OCI-LY1 (cell line): ENCODE measurements around the gene SLC25A17.
"Not testable (repeated sequence)": the region's sequence is repeated elsewhere in the genome, so short reads cannot be mapped to it uniquely, and the experiment has no call there.

Source experiments
- H2AFZ ChIP-seq: fragments of 200-600 bp; sonication (generic), shearing (Covaris generic); 2 replicates; pipeline ENCODE4 v1.6.0; 2014; ENCODE audit warnings: antibody characterized with exemption, mild to moderate bottlenecking, low read length
- H3F3A ChIP-seq: fragments of 200-600 bp; sonication (generic), shearing (Covaris generic); 2 replicates; pipeline ENCODE4 v1.6.0; 2014; ENCODE audit warnings: mild to moderate bottlenecking, antibody characterized with exemption, low read length, moderate library complexity; ENCODE audit not compliant: insufficient read depth
- H3K27ac ChIP-seq: fragments of 200-600 bp; sonication (generic); 2 replicates; pipeline ENCODE4 v1.5.1; 2014; ENCODE audit warnings: low read length, mixed run types, mild to moderate bottlenecking, low read depth; ENCODE audit not compliant: poor library complexity, severe bottlenecking
- H3K27me3 ChIP-seq: fragments of 200-600 bp; sonication (generic); 2 replicates; pipeline ENCODE4 v1.6.0; 2014; ENCODE audit warnings: antibody characterized with exemption, mild to moderate bottlenecking, low read length, moderate library complexity; ENCODE audit not compliant: insufficient read depth
- H3K36me3 ChIP-seq: fragments of 200-600 bp; sonication (generic); 2 replicates; pipeline ENCODE4 v1.6.1; 2014; ENCODE audit warnings: mild to moderate bottlenecking, antibody characterized with exemption, low read length, moderate library complexity, mixed read lengths; ENCODE audit not compliant: insufficient read depth
- H3K4me1 ChIP-seq: fragments of 200-600 bp; sonication (generic); 2 replicates; pipeline ENCODE4 v1.5.1; 2014; ENCODE audit warnings: mild to moderate bottlenecking, low read length, moderate library complexity; ENCODE audit not compliant: insufficient read depth, severe bottlenecking
- H3K4me2 ChIP-seq: fragments of 200-600 bp; sonication (generic), shearing (Covaris generic); 2 replicates; pipeline ENCODE4 v1.6.1; 2014; ENCODE audit warnings: low read length
- H3K4me3 ChIP-seq: fragments of 200-600 bp; sonication (generic); 2 replicates; pipeline ENCODE4 v1.5.1; 2014; ENCODE audit warnings: low read length, low read depth, mild to moderate bottlenecking, mixed read lengths; ENCODE audit not compliant: poor library complexity, severe bottlenecking
- H3K79me2 ChIP-seq: fragments of 200-600 bp; shearing (Covaris generic); 2 replicates; pipeline ENCODE4 v1.6.1; 2016; ENCODE audit warnings: mixed run types, low read length, mixed read lengths; ENCODE audit not compliant: insufficient read depth
- H3K9ac ChIP-seq: fragments of 200-600 bp; sonication (generic), shearing (Covaris generic); 2 replicates; pipeline ENCODE4 v1.6.1; 2014; ENCODE audit warnings: mild to moderate bottlenecking, low read length, mixed read lengths
- H3K9me2 ChIP-seq: fragments of 200-600 bp; sonication (generic), shearing (Covaris generic); 2 replicates; pipeline ENCODE4 v1.6.1; 2014; ENCODE audit warnings: low read depth, mild to moderate bottlenecking, low read length, mixed read lengths
- H3K9me3 ChIP-seq: fragments of 200-600 bp; shearing (Covaris generic); 2 replicates; pipeline ENCODE4 v1.6.1; 2014; ENCODE audit warnings: low read length, mixed read lengths
- H4K20me1 ChIP-seq: fragments of 200-600 bp; sonication (generic), shearing (Covaris generic); 2 replicates; pipeline ENCODE4 v1.6.0; 2016; ENCODE audit warnings: mild to moderate bottlenecking, low read length; ENCODE audit not compliant: insufficient read depth
- CTCF ChIP-seq: fragments of 200-600 bp; sonication (generic), shearing (Covaris generic); IDR thresholded peaks from 2 replicates; pipeline ENCODE4 v1.5.1; 2017; ENCODE audit warnings: mild to moderate bottlenecking, antibody characterized with exemption, low read length, moderate library complexity, mixed read lengths
- EZH2 ChIP-seq: fragments of 200-600 bp; sonication (generic), shearing (Covaris generic); IDR thresholded peaks from 2 replicates; pipeline ENCODE4 v1.8.0; 2017; ENCODE audit warnings: borderline replicate concordance, mixed run types, mild to moderate bottlenecking, antibody characterized with exemption, low read length, moderate library complexity, mixed read lengths

Gene SLC25A17

GRCh38 chr22:40759294-40759840 is 59.8 kb downstream of the SLC25A17 start:
- Histone ChIP-seq H3K36me3 (no peaks in the 10 kb centered on the region), H3F3A (no peaks in the 10 kb centered on the region), H2AFZ (no peak overlapping the region), H4K20me1 (no peaks in the 10 kb centered on the region), H3K4me3 (no peak overlapping the region), H3K27ac (no peak overlapping the region), H3K27me3 (no peaks in the 10 kb centered on the region), H3K4me1 (peaks cover 3% of the 10 kb centered on the region), H3K9ac (no peak overlapping the region), H3K79me2 (no peaks in the 10 kb centered on the region), H3K4me2 (no peak overlapping the region), H3K9me3 (no peaks in the 10 kb centered on the region), H3K9me2 (no peaks in the 10 kb centered on the region)
- TF ChIP-seq EZH2 (no peak), CTCF (no peak)

- H3K9me3 ChIP-seq, H3K9ac ChIP-seq, H3K4me2 ChIP-seq, H2AFZ ChIP-seq, H3K4me3 ChIP-seq, H3K9me2 ChIP-seq, H4K20me1 ChIP-seq, H3F3A ChIP-seq, H3K36me3 ChIP-seq, H3K27ac ChIP-seq, H3K79me2 ChIP-seq, H3K4me1 ChIP-seq, H3K27me3 ChIP-seq: not testable (repeated sequence)
Observed at GRCh38 chr22:40758851-40759250, 60.3 kb downstream of the SLC25A17 start.

- H3K4me2 ChIP-seq: no peak overlapping the region
- H3K27ac ChIP-seq: no peak overlapping the region
- TF ChIP-seq EZH2 (no peak), CTCF (no peak)
- H3K4me1 ChIP-seq: no peaks in the 10 kb centered on the region
- H3F3A ChIP-seq: no peaks in the 10 kb centered on the region
- no peaks in the 10 kb centered on the region for H4K20me1 ChIP-seq
- H3K27me3 ChIP-seq: peaks cover 2% of the 10 kb centered on the region; the same call in 1 of the 2 replicates
- H3K9me2 ChIP-seq: no peaks in the 10 kb centered on the region
- no peak overlapping the region for H2AFZ ChIP-seq
- H3K9ac ChIP-seq: no peak overlapping the region
- no peaks in the 10 kb centered on the region for H3K36me3 ChIP-seq
- H3K9me3 ChIP-seq: peaks cover 2% of the 10 kb centered on the region; the same call in 1 of the 2 replicates
- no peak overlapping the region for H3K4me3 ChIP-seq
- H3K79me2 ChIP-seq: no peaks in the 10 kb centered on the region
Observed at GRCh38 chr22:40758390-40758789, 60.8 kb downstream of the SLC25A17 start.

- H3K27me3 ChIP-seq: peaks cover 6% of the 10 kb centered on the region; the same call in 1 of the 2 replicates
- H3K4me2 ChIP-seq: no peak overlapping the region
- no peaks in the 10 kb centered on the region for H4K20me1 ChIP-seq
- peaks cover 2% of the 10 kb centered on the region; the same call in 1 of the 2 replicates for H3K9me3 ChIP-seq
- no peaks in the 10 kb centered on the region for H3K9me2 ChIP-seq
- H3K9ac ChIP-seq: no peak overlapping the region
- no peak overlapping the region for H3K4me3 ChIP-seq
- H3K36me3 ChIP-seq: no peaks in the 10 kb centered on the region
- no peak overlapping the region for H2AFZ ChIP-seq
- H3K79me2 ChIP-seq: no peaks in the 10 kb centered on the region
- H3K27ac ChIP-seq: no peak overlapping the region
- no peaks in the 10 kb centered on the region for H3F3A ChIP-seq
- TF ChIP-seq CTCF (no peak), EZH2 (no peak)
- H3K4me1 ChIP-seq: no peaks in the 10 kb centered on the region
Observed at GRCh38 chr22:40757071-40757470, 62.1 kb downstream of the SLC25A17 start.
